Stimulated activated naive CD8-positive, alpha-beta T cell treated with anti-CD3 and anti-CD28 coated beads, Interleukin-15, Interleukin-2, amounts not matched to agents 100 U/mL and 50 U/mL, for 24 hours (primary cell): Measurements from ENCODE around the gene ING1.
A peak's percentile ranks its signal among the peaks of the same experiment; 100 is the strongest.
"Not testable (repeated sequence)": the region's sequence is repeated elsewhere in the genome, so short reads cannot be mapped to it uniquely, and the experiment has no call there.

Experiments
- ATAC-seq: fragments of 150-1000 bp; cut with Tn5 transposase; one replicate; pipeline ENCODE4 v1.10.0; 2021
- DNase-seq: peaks from one replicate; pipeline ENCODE4 v3.0.0; 2021

The ING1 gene

DNA sequence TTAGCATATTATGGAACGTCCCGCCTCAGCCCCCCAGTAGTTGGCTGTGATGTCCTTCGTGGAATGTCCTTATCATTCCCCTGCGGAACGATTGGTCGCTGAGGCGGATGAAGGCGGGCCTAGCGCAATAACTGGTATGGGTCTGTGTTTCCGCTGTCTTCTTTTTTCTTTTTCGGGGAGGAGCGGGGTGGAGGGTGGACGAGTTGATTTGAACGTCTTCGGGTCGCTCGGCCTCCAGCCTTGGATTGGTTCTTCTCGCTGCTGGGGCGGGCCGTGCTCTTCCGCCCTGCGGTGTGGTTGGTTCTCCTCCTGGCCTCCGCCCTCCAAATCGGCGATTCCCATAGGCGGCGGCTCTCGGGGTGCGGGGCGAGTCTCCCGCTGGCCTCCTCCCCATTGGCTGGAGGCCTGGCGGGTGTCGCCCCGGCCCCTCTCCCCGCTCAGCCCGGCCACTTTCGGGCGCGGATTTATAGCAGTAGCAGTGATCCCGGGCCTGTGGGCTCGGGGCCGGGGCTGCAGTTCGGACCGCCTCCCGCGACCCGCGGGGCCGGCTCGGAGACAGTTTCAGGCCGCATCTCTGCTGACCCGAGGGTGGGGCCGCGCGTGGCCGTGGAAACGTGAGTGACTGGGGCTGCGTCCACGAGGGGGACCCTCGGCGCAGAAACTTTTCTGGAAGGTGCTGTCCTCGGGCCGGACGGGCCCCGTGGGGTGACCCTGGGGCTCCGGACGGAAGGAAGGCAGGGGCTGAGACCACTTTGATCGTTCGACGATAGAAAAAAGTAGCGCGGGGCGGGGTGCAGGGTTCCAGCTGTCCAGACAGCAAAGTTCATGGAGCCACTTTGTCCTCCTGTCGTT is 2.1 kb downstream of the ING1 start:
- peak; percentile 76 for ATAC-seq
- DNase-seq: peak; percentile 95

DNA sequence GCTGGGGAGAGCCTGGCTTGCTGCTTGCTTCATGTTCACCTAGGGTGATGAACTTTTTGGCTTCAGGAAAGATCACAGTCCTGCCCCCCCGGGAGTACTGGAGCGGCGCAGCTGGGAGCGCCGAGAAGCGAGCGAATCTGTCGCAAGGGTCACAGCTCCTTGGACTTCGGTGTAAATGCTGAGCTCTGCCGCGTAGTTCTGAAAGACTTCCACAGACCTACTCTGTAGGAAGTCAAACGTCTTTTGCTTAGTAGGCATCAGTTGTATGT is 2.7 kb downstream of the ING1 start:
- DNase-seq: no peak

GRCh38 chr13:110719036-110719710 is 5.7 kb downstream of the ING1 start:
- ATAC-seq (no peak), DNase-seq (no peak)

More for the DNA sequence above, 2.7 kb downstream of the ING1 start:
- ATAC-seq: no peak

DNA sequence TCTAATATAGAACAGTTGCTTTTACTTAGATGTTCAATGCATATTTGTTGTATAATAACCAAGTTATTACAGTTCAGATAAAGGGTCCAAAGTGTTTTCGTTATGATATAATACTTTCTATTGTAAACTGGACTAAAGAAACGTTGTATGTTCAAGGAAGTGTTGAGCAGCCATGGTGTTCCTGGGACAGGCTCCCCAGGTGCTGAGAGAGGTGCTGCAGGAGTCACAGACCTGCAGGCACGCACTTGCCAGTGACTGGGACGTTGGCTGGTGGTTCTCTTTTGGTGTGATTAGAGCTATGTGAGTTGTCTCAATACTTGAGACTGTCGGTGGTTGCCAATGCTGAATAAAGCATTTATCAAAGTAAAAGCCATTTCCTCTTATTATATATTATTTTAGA is 9.5 kb downstream of the ING1 start:
- DNase-seq: no peak
- ATAC-seq: no peak

GRCh38 chr13:110723598-110723997 is 10.1 kb downstream of the ING1 start:
- ATAC-seq (no peak), DNase-seq (no peak)

DNA sequence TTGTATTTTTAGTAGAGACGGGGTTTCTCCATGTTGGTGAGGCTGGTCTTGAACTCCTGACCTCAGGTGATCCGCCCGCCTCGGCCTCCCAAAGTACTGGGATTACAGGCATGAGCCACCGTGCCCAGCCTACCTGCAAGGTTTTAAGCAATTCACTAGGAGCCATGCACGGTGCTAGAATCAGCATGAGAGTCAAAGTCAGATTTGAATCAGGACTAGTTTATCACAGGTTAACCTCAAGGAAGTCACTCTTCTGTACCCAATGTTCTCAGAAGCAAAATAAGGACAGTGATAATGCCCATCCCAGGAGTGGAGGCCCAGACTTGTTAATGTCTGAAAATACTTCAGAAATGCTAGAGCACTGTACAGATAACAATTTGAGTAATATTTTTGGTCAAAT is 12.7 kb downstream of the ING1 start:
- ATAC-seq: peak; percentile 59
- DNase-seq: not testable (repeated sequence)

DNA sequence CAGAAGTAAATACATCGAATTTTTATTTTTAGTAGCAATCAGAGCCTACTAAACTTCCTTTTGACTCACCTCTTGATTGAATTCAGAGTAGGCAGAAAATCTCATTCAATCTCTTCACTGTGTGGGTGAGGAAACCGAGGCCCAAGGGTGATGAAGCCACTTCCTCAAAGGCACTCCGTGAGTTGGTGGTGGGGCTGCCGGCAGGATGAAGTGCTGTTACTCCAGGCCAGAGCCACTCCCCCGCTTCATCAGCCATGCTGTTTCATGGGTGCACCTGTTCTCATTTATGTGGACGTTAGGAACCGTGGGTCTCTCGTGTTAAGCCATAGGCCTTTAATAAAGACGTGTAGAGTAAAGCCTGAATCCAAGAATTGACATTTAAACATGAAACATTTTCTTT is 13.2 kb downstream of the ING1 start:
- DNase-seq (peak; percentile 70), ATAC-seq (peak; percentile 97)

GRCh38 chr13:110731072-110731471 is 17.6 kb downstream of the ING1 start:
- no peak for DNase-seq
- ATAC-seq: no peak

- ATAC-seq (no peak), DNase-seq (no peak)
These were observed 21.1 kb downstream of the ING1 start for GRCh38 chr13:110734561-110734960.

DNA sequence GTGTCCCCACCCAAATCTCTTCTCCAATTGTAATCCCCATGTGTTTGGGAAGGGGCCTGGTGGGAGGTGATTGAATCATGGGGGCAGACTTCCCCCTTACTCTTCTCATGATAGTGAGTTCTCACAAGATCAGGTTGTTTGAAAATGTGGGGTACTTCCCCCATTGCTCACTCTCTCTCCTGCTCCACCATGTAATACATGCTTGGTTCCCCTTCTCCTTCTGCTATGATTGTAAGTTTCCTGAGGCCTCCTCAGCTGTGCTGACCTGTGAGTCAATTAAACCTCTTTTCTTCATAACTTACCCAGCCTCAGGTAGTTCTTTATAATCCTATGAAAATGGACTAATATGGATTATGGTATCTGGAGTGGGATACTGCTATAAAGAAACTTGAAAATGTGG is 24.1 kb downstream of the ING1 start:
- DNase-seq: no peak
- no peak for ATAC-seq

DNA sequence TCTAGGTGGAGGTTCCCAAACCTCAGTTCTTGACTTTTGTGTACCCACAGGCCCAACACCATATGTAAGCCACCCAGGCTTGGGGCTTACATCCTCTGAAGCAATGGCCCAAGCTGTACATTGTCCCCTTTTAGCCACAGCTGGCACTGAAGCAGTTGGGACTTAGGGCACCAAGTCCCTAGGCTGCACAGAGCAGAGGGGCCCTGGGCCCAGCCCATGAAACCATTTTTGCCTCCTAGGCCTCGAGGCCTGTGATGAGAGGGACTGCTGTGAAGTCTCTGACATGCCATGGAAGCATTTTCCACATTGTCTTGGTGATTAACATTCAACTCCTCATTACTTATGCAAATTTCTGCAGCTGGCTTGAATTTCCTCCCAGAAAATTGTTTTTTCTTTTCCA is 30.2 kb downstream of the ING1 start:
- DNase-seq: no peak
- no peak for ATAC-seq

DNA sequence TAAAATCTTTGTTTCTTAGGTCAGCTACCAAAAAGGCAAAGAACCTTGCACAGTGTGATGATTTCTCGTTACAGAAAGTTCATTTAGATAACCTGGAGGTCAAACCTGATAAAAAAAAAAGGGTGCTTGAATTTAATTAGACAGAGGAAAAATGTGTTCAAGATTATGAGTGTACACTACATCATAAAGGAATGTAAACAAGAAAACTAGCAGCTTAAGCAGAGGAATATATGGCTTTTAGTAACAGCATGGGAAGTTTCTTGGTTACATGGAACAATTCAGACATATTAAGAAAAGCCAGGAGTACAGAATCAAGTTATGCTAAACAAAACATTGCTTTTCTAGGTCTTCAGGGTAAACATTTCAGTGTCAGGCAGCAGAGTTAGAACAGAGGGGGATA is 32.9 kb downstream of the ING1 start:
- DNase-seq: no peak
- no peak for ATAC-seq

DNA sequence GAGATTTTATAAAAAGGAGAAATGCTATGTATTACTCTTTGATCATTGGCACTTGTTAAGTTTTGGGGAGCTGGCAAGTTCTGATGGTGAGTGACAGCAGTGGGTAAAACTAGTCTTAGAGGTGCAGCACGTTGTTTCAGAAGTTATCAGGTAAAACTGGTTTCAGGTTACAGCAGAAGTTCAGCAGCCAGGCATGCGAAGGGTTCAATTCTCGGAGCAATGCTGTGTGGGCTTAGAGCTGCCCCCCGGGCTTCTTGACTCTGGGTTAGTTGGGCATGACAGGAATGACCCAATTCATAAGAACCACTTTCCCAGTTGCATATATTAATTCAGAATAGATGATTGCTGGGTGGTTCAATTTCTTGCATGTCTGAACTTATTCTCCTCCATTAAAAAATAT is 34.8 kb downstream of the ING1 start:
- no peak for DNase-seq
- ATAC-seq: no peak

DNA sequence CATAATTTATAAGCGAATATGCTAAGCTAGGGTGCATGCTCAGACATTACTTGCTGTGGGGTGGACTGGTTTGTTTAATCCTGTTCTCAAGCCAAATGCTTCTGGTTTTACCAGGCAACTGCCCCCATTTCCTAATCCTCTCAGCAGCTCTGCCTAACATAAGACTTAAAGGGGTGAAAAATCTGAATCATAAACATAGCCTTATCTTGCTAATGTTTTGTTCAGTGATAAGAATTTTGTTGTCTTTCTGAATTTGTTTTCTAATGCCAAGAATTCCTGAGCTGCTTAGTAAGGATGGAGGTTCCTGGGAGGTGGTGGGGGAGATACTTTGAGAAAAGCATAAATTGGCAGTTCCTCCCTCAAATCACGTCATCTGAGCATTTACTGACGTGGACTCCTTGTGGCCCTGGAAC is 42.7 kb downstream of the ING1 start:
- no peak for ATAC-seq
- DNase-seq: no peak

DNA sequence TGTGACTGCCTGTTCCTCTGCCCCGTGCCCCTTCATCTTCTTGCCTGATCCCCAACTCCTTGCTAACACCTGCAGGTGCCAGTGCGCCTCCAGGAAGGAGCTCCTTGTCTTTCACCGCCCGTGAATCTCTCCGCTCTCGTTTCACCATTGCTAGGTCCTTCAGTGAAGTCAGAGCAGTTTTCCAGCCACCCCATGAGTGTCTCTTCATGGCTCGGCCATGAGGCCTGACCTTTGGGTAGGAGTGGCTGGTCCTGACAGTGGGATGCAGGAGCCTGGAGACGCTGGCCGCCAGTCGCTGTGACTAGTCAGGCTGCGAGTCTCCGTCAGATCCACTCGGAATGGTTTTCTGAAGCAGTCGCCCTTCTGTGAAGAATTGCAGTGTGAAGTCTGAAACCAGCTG is 43.8 kb downstream of the ING1 start:
- no peak for DNase-seq
- ATAC-seq: no peak

- ATAC-seq: no peak
- no peak for DNase-seq
These were observed 44.8 kb downstream of the ING1 start for GRCh38 chr13:110758195-110758805.

DNA sequence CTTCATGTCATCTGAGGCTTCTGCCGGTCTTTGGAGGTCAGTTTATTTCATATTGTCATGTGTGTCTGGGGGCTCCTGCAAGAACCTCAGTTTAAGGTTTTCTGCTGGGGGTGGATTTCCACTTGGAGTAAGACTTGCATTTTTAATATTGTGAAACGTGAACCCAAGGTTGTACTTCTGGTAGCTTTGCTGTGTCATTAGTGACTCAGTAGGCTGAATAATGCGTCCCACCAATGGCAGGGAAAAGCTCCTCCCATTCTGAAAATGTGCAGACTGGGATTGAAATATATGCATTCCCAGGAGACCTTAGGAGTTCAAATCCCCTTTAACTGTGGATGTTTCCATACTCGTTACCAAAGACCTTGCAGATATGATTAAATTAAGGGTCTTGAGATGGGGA is 46.2 kb downstream of the ING1 start:
- DNase-seq (no peak), ATAC-seq (no peak)

- ATAC-seq (no peak), DNase-seq (no peak)
These were observed 47.1 kb downstream of the ING1 start for GRCh38 chr13:110760611-110761010.

DNA sequence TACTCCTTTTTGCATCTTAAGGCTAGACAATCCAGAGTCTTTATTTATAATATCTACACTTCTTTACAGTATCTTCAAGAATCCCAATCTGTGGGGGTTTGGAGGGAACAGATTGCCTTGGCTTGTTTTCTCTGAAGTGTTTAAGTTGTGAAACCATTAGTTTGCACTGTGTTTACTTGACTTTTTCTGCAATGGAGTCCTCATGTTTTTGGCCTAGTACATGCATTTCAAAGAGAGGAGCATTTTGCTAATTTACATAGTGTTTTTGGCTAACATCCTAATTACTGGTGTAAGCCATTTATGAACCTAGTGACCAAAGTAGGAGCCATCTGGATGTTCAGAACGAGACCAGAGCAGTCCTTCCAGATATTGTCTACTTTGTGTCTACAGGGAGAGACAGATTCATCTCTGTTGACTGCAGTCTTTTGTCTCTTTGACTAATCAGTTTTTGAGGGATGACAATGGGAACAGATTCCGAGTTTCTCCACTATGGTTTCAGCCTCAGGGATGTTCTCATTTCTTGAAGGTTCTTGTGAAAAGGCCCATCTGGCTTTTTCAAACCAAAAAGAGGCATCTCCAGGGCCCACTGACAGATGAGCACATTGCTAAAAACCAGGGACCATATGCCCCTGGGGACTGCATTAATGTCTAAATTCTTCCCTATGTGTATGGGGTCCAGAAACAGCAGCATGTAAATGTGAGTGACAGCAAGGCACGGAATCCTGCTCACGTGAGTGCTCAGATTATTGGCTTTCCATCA is 53.4 kb downstream of the ING1 start:
- no peak for ATAC-seq
- no peak for DNase-seq

DNA sequence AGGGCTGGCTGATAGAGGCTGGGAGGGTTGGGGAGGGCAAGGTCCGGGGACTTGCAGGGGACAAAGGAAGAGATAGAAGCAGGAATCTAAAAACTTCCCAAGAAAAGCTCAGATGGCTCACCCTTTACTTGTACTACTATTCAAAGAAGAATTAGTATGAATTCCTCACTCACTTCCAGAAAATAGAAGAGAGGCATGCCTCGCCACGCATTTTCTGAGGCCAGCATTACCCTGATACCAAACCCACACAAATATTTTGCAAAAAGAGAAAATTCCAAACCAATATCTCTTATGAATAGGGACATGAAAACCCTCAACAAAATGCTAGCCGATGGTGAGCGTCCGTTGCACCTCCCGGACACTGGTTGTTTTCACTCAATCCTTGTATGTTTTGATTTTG is 54.0 kb downstream of the ING1 start:
- DNase-seq (no peak), ATAC-seq (no peak)

DNA sequence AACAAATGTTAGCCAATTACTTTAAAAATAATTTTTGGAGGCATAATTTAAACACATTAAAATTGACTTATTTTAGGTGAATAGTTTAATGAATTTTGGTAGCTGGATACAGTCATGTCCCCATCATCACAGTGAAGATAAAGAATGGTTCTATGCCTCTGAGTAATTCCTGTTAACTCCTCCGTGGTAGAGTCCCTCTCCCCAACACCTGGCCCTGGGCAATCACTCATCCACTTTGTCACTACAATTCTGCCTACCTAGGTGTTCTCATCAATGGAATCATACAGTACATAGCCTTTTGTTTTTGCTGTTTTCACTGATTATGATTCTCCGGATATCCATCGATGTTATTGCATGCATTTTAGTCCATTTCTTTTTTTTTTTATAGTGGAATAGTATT is 55.6 kb downstream of the ING1 start:
- no peak for ATAC-seq
- no peak for DNase-seq

DNA sequence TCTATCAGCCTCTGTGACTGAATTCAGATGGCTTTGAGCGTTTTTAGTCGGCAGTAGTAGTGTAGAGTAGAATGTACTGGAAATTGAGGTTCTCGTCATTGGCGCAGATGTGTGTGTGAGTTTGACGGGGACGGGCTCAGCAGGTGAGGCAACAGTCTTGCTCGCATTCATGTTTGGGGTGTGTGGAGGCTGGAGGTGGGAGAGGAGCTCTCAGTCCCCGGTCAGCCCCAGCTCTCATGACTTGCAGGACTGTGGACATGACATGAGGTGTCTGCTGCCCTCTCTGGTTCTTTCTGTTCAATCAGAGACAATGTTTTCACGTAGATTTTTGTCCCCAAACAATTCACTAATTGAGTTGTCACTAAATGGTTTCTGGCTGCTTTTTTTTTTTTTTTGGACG is 57.2 kb downstream of the ING1 start:
- ATAC-seq: no peak
- no peak for DNase-seq

- DNase-seq (no peak), ATAC-seq (no peak)
These were observed 57.7 kb downstream of the ING1 start for GRCh38 chr13:110771194-110771593.
